Effector memory CD4-positive, alpha-beta T cell (primary cell): Measurements from ENCODE around the gene PDCD2L.
"Not testable (repeated sequence)": the region's sequence is repeated elsewhere in the genome, so short reads cannot be mapped to it uniquely, and the experiment has no call there.

ENCODE experiments used
- DNase-seq, 3 donors: peaks; one replicate each; pipeline ENCODE4 v3.0.0-alpha.2; 2020
- H3K27ac ChIP-seq: 2 replicates; pipeline ENCODE4 v1.7.0; 2013; ENCODE audit warnings: mild to moderate bottlenecking, low read length, moderate library complexity; ENCODE audit not compliant: insufficient read depth, poor library complexity, severe bottlenecking
- H3K27me3 ChIP-seq: replicated peaks from 2 replicates; pipeline ENCODE4 v1.7.0; 2013; ENCODE audit warnings: mild to moderate bottlenecking, low read length; ENCODE audit not compliant: insufficient read depth, control insufficient read depth, poor library complexity, severe bottlenecking
- H3K36me3 ChIP-seq: 2 replicates; pipeline ENCODE4 v1.7.0; 2013; ENCODE audit warnings: mild to moderate bottlenecking, low read length, moderate library complexity; ENCODE audit not compliant: control insufficient read depth, insufficient read depth
- H3K4me1 ChIP-seq: 2 replicates; pipeline ENCODE4 v1.7.0; 2013; ENCODE audit warnings: low read length, mild to moderate bottlenecking; ENCODE audit not compliant: control insufficient read depth, insufficient read depth, poor library complexity, severe bottlenecking
- H3K4me3 ChIP-seq: 2 replicates; pipeline ENCODE4 v1.7.0; 2013; ENCODE audit warnings: low read length, low read depth, mild to moderate bottlenecking; ENCODE audit not compliant: insufficient read depth, poor library complexity, severe bottlenecking
- H3K9me3 ChIP-seq: 2 replicates; pipeline ENCODE4 v1.7.0; 2013; ENCODE audit warnings: mild to moderate bottlenecking, low read length, moderate library complexity; ENCODE audit not compliant: control insufficient read depth

The PDCD2L gene

GRCh38 chr19:34391813-34392212, 12.4 kb upstream of the PDCD2L start:
- Histone ChIP-seq H3K4me3 (no peak overlapping the region), H3K27me3 (no peaks in the 10 kb centered on the region), H3K4me1 (no peaks in the 10 kb centered on the region), H3K36me3 (peaks cover 42% of the 10 kb centered on the region), H3K9me3 (no peaks in the 10 kb centered on the region), H3K27ac (no peak overlapping the region)
- no peak for DNase-seq

- Histone ChIP-seq H3K27me3 (no peaks in the 10 kb centered on the region), H3K4me3 (no peak overlapping the region), H3K27ac (no peak overlapping the region), H3K36me3 (peaks cover 51% of the 10 kb centered on the region), H3K4me1 (no peaks in the 10 kb centered on the region), H3K9me3 (no peaks in the 10 kb centered on the region)
- no peak for DNase-seq
These were observed 11.2 kb upstream of the PDCD2L start for GRCh38 chr19:34393031-34393430.

GRCh38 chr19:34393629-34394028, 10.6 kb upstream of the PDCD2L start:
- H3K4me3 ChIP-seq, result no peak overlapping the region
- DNase-seq, result no peak
- peaks cover 51% of the 10 kb centered on the region for H3K36me3 ChIP-seq
- H3K4me1 ChIP-seq, result no peaks in the 10 kb centered on the region
- no peaks in the 10 kb centered on the region for H3K27me3 ChIP-seq
- no peaks in the 10 kb centered on the region for H3K9me3 ChIP-seq
- H3K27ac ChIP-seq, result no peak overlapping the region

GRCh38 chr19:34397853-34398252, 6.3 kb upstream of the PDCD2L start:
- DNase-seq, result no peak
- no peaks in the 10 kb centered on the region for H3K27me3 ChIP-seq
- H3K4me3 ChIP-seq, result no peak overlapping the region
- no peaks in the 10 kb centered on the region for H3K9me3 ChIP-seq
- no peak overlapping the region for H3K27ac ChIP-seq
- H3K4me1 ChIP-seq, result no peaks in the 10 kb centered on the region
- peaks cover 42% of the 10 kb centered on the region for H3K36me3 ChIP-seq

GRCh38 chr19:34399886-34400285, 4.3 kb upstream of the PDCD2L start:
- no peaks in the 10 kb centered on the region for H3K27me3 ChIP-seq
- peaks cover 32% of the 10 kb centered on the region for H3K36me3 ChIP-seq
- H3K4me3 ChIP-seq, result no peak overlapping the region
- no peaks in the 10 kb centered on the region for H3K9me3 ChIP-seq
- H3K4me1 ChIP-seq, result peaks cover 2% of the 10 kb centered on the region
- DNase-seq, result no peak
- no peak overlapping the region for H3K27ac ChIP-seq

- not testable (repeated sequence) for H3K4me3 ChIP-seq
These were observed 3.4 kb upstream of the PDCD2L start for GRCh38 chr19:34400844-34401243.

GRCh38 chr19:34402074-34402600, 2.1 kb upstream of the PDCD2L start:
- Histone ChIP-seq H3K4me3 (no peak overlapping the region), H3K4me1 (peaks cover 3% of the 10 kb centered on the region), H3K27me3 (no peaks in the 10 kb centered on the region), H3K9me3 (no peaks in the 10 kb centered on the region), H3K27ac (no peak overlapping the region), H3K36me3 (peaks cover 16% of the 10 kb centered on the region)
- DNase-seq, result no peak

More at GRCh38 chr19:34400844-34401243, 3.4 kb upstream of the PDCD2L start:
- not testable (repeated sequence) for H3K27me3 ChIP-seq, H3K4me1 ChIP-seq, DNase-seq, H3K27ac ChIP-seq, H3K9me3 ChIP-seq
- peaks cover 28% of the 10 kb centered on the region for H3K36me3 ChIP-seq

GRCh38 chr19:34403784-34404108, 453 bp upstream of the PDCD2L start:
- DNase-seq, result no peak
- Histone ChIP-seq H3K9me3 (no peaks in the 10 kb centered on the region), H3K36me3 (peaks cover 11% of the 10 kb centered on the region)

GRCh38 chr19:34405892-34406660, 1.9 kb downstream of the PDCD2L start:
- H3K4me1 ChIP-seq, result peaks cover 3% of the 10 kb centered on the region
- H3K4me3 ChIP-seq, result no peak overlapping the region
- no peaks in the 10 kb centered on the region for H3K27me3 ChIP-seq
- no peak for DNase-seq
- no peaks in the 10 kb centered on the region for H3K9me3 ChIP-seq
- H3K36me3 ChIP-seq, result peaks cover 4% of the 10 kb centered on the region
- no peak overlapping the region for H3K27ac ChIP-seq

More at GRCh38 chr19:34403784-34404108, 453 bp upstream of the PDCD2L start:
- Histone ChIP-seq H3K27ac (peak overlapping the region; percentile 80), H3K4me1 (peaks cover 3% of the 10 kb centered on the region), H3K27me3 (no peaks in the 10 kb centered on the region), H3K4me3 (peak overlapping the region; percentile 99)

- Histone ChIP-seq H3K4me1 (peaks cover 3% of the 10 kb centered on the region), H3K4me3 (no peak overlapping the region), H3K36me3 (peaks cover 7% of the 10 kb centered on the region), H3K27me3 (no peaks in the 10 kb centered on the region), H3K9me3 (no peaks in the 10 kb centered on the region), H3K27ac (no peak overlapping the region)
- DNase-seq, result no peak
These were observed 4.2 kb downstream of the PDCD2L start for GRCh38 chr19:34408411-34408810.
